ENCODE data around the gene CWC27.

CWC27 gene

GRCh38 chr5:64763948-64764503 lies 4.7 kb upstream of the CWC27 start (continued):
- TF ChIP-seq, protein P1, sequence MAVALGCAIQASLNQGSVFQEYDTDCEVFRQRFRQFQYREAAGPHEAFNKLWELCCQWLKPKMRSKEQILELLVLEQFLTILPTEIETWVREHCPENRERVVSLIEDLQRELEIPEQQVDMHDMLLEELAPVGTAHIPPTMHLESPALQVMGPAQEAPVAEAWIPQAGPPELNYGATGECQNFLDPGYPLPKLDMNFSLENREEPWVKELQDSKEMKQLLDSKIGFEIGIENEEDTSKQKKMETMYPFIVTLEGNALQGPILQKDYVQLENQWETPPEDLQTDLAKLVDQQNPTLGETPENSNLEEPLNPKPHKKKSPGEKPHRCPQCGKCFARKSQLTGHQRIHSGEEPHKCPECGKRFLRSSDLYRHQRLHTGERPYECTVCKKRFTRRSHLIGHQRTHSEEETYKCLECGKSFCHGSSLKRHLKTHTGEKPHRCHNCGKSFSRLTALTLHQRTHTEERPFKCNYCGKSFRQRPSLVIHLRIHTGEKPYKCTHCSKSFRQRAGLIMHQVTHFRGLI (tag by site-specific recombination; IDR thresholded peaks at IDR 0.05), result peak; percentile 82
- TF ChIP-seq ZNF596 (tag by site-specific recombination; IDR thresholded peaks at IDR 0.05), result no peak
- TF ChIP-seq ZFP3 (tag by site-specific recombination; IDR thresholded peaks at IDR 0.05; ENCODE audit: low read depth), result no peak
- no peak for TF ChIP-seq ZNF155 (tag by site-specific recombination; IDR thresholded peaks at IDR 0.05)
- TF ChIP-seq ZNF274 (IDR thresholded peaks at IDR 0.05; ENCODE audit: low read length), result no peak
- TF ChIP-seq ZNF274 (tag by site-specific recombination; IDR thresholded peaks at IDR 0.05; ENCODE audit: borderline replicate concordance), result no peak
- TF ChIP-seq BCL11B (tag by site-specific recombination; IDR thresholded peaks at IDR 0.05; ENCODE audit: low read depth), result no peak
- TF ChIP-seq OSR2 (tag by site-specific recombination; IDR thresholded peaks at IDR 0.05), result peak; percentile 48; the same call in 1 of the 2 replicates
- TF ChIP-seq ZNF530 (tag by site-specific recombination; IDR thresholded peaks at IDR 0.05; ENCODE audit: low read depth), result no peak
- TF ChIP-seq, protein P2, sequence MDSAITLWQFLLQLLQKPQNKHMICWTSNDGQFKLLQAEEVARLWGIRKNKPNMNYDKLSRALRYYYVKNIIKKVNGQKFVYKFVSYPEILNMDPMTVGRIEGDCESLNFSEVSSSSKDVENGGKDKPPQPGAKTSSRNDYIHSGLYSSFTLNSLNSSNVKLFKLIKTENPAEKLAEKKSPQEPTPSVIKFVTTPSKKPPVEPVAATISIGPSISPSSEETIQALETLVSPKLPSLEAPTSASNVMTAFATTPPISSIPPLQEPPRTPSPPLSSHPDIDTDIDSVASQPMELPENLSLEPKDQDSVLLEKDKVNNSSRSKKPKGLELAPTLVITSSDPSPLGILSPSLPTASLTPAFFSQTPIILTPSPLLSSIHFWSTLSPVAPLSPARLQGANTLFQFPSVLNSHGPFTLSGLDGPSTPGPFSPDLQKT (IDR thresholded peaks at IDR 0.05; ENCODE audit: borderline replicate concordance, low read depth, low read length), result no peak
- no peak for TF ChIP-seq ZNF626 (tag by site-specific recombination; IDR thresholded peaks at IDR 0.05)
- no peak for TF ChIP-seq ZNF610 (tag by site-specific recombination; IDR thresholded peaks at IDR 0.05; ENCODE audit: borderline replicate concordance)
- TF ChIP-seq REPIN1 (tag by site-specific recombination; IDR thresholded peaks at IDR 0.05; ENCODE audit: low read depth), result no peak
- no peak for TF ChIP-seq SETDB1 (IDR thresholded peaks at IDR 0.05; ENCODE audit: insufficient read length, low read length)
- no peak for TF ChIP-seq ZNF571 (tag by site-specific recombination; IDR thresholded peaks at IDR 0.05)
- no peak for TF ChIP-seq ZNF292 (tag by site-specific recombination; IDR thresholded peaks at IDR 0.05; ENCODE audit: borderline replicate concordance, low read depth)
- no peak for TF ChIP-seq SP2 (tag by site-specific recombination; IDR thresholded peaks at IDR 0.05)
- no peak for TF ChIP-seq PATZ1 (tag by site-specific recombination; IDR thresholded peaks at IDR 0.05)
- no peak for TF ChIP-seq KLF8 (tag by site-specific recombination; IDR thresholded peaks at IDR 0.05)
- TF ChIP-seq GLI4 (tag by site-specific recombination; IDR thresholded peaks at IDR 0.05), result no peak
- no peak for TF ChIP-seq ZNF423 (tag by site-specific recombination; IDR thresholded peaks at IDR 0.05)
- TF ChIP-seq, protein P3, sequence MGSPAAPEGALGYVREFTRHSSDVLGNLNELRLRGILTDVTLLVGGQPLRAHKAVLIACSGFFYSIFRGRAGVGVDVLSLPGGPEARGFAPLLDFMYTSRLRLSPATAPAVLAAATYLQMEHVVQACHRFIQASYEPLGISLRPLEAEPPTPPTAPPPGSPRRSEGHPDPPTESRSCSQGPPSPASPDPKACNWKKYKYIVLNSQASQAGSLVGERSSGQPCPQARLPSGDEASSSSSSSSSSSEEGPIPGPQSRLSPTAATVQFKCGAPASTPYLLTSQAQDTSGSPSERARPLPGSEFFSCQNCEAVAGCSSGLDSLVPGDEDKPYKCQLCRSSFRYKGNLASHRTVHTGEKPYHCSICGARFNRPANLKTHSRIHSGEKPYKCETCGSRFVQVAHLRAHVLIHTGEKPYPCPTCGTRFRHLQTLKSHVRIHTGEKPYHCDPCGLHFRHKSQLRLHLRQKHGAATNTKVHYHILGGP (tag by site-specific recombination; IDR thresholded peaks at IDR 0.05), result no peak
- peak; percentile 88 for TF ChIP-seq FEZF1 (tag by site-specific recombination; IDR thresholded peaks at IDR 0.05)
- TF ChIP-seq ZNF169 (tag by site-specific recombination; IDR thresholded peaks at IDR 0.05), result no peak
- no peak for TF ChIP-seq ZNF18 (tag by site-specific recombination; IDR thresholded peaks at IDR 0.05)
- no peak for TF ChIP-seq ZNF214 (tag by site-specific recombination; IDR thresholded peaks at IDR 0.05; ENCODE audit: borderline replicate concordance)
- TF ChIP-seq ZNF16 (tag by site-specific recombination; IDR thresholded peaks at IDR 0.05; ENCODE audit: low read depth), result no peak
